Cardiac muscle cell (in vitro differentiated cells and primary cell): Measurements from ENCODE around the gene BAIAP3. TPM values are rescaled to one million over a fixed set of nuclear protein-coding genes. Genes with fewer than 3 reads are reported as not detected.

Experiments
- DNase-seq, 2 donors: peaks; one replicate each; pipeline versions ENCODE4 v3.0.0 to v3.0.0-alpha.2; 2010 to 2017; ENCODE audit warnings: low read depth in 1 of 2, low spot score in 1 of 2
- H3K27ac ChIP-seq: fragments of 200-600 bp; sonication (generic); 2 replicates; pipeline ENCODE4 v1.5.1; 2016
- H3K27me3 ChIP-seq: fragments of 200-600 bp; sonication (generic); 2 replicates; pipeline ENCODE4 v1.6.0; 2016; ENCODE audit warnings: control low read depth
- H3K36me3 ChIP-seq: fragments of 200-600 bp; sonication (generic); 2 replicates; pipeline ENCODE4 v1.5.1; 2016; ENCODE audit warnings: control low read depth
- H3K4me1 ChIP-seq: fragments of 200-600 bp; sonication (generic); 2 replicates; pipeline ENCODE4 v1.8.1; 2017; ENCODE audit warnings: low read depth, mild to moderate bottlenecking, mixed run types
- H3K4me3 ChIP-seq: fragments of 200-600 bp; sonication (generic); 2 replicates; pipeline ENCODE4 v1.5.1; 2016; ENCODE audit warnings: mild to moderate bottlenecking
- H3K9me3 ChIP-seq: fragments of 200-600 bp; sonication (generic); 2 replicates; pipeline ENCODE4 v1.5.1; 2017; ENCODE audit warnings: low read depth, mild to moderate bottlenecking, control low read depth
- CTCF ChIP-seq: IDR thresholded peaks from 2 replicates; pipeline ENCODE4 v1.5.1; 2012; ENCODE audit warnings: low read depth, mild to moderate bottlenecking, low read length
- polyA plus RNA-seq: library from polyadenylated mRNA; unstranded; fragments of >200 nt; fragmentation: Nextera tagmentation; extraction: Ambion mirVana; gene quantifications from 2 replicates; pipeline ENCODE4 v1.2.1, GENCODE V29; 2016
- total RNA-seq: library from RNA; depleted of rRNA; stranded (reverse); fragments of >200 nt; gene quantifications from 2 replicates; pipeline ENCODE4 v1.2.3, GENCODE V29; 2016

BAIAP3 gene
- total and polyA plus RNA-seq, 2 experiments from 2014 or later, result 7.4 to 7.7 TPM

- peaks cover 15% of the 10 kb centered on the region for H3K36me3 ChIP-seq
- H3K27ac ChIP-seq, result peak overlapping the region; percentile 26
- no peak for DNase-seq
- no peaks in the 10 kb centered on the region for H3K9me3 ChIP-seq
- H3K4me3 ChIP-seq, result peak overlapping the region; percentile 92
- peaks cover 16% of the 10 kb centered on the region for H3K4me1 ChIP-seq
- no peak for TF ChIP-seq CTCF
- no peaks in the 10 kb centered on the region for H3K27me3 ChIP-seq
These were observed 22.6 kb upstream of the BAIAP3 start for GRCh38 chr16:1310832-1311200.

GRCh38 chr16:1311212-1311737 is 22.2 kb upstream of the BAIAP3 start:
- no peak for DNase-seq
- H3K4me1 ChIP-seq, result peaks cover 16% of the 10 kb centered on the region
- H3K27me3 ChIP-seq, result no peaks in the 10 kb centered on the region
- H3K27ac ChIP-seq, result no peak overlapping the region
- H3K9me3 ChIP-seq, result no peaks in the 10 kb centered on the region
- H3K4me3 ChIP-seq, result peak overlapping the region; percentile 92
- H3K36me3 ChIP-seq, result peaks cover 19% of the 10 kb centered on the region
- no peak for TF ChIP-seq CTCF

- no peak for TF ChIP-seq CTCF
- DNase-seq, result peak in 1 of 2 donors; percentile 30
- peak overlapping the region; percentile 92 for H3K4me3 ChIP-seq
- peaks cover 16% of the 10 kb centered on the region for H3K4me1 ChIP-seq
- H3K27me3 ChIP-seq, result no peaks in the 10 kb centered on the region
- peaks cover 25% of the 10 kb centered on the region for H3K36me3 ChIP-seq
- no peaks in the 10 kb centered on the region for H3K9me3 ChIP-seq
- H3K27ac ChIP-seq, result no peak overlapping the region
These were observed 21.5 kb upstream of the BAIAP3 start for GRCh38 chr16:1311738-1312466.

- no peak for TF ChIP-seq CTCF
- H3K27ac ChIP-seq, result no peak overlapping the region
- no peaks in the 10 kb centered on the region for H3K9me3 ChIP-seq
- H3K4me1 ChIP-seq, result peaks cover 16% of the 10 kb centered on the region
- H3K36me3 ChIP-seq, result peaks cover 28% of the 10 kb centered on the region
- H3K4me3 ChIP-seq, result no peak overlapping the region
- H3K27me3 ChIP-seq, result no peaks in the 10 kb centered on the region
- no peak for DNase-seq
These were observed 21.0 kb upstream of the BAIAP3 start for GRCh38 chr16:1312467-1312816.

- Histone ChIP-seq H3K27me3 (no peaks in the 10 kb centered on the region), H3K4me3 (no peak overlapping the region), H3K9me3 (no peaks in the 10 kb centered on the region), H3K36me3 (peaks cover 32% of the 10 kb centered on the region), H3K4me1 (peaks cover 16% of the 10 kb centered on the region), H3K27ac (no peak overlapping the region)
- DNase-seq, result no peak
- no peak for TF ChIP-seq CTCF
These were observed 20.5 kb upstream of the BAIAP3 start for GRCh38 chr16:1312903-1313302.
